WTC11 (cell line): Measurements from ENCODE around the gene SLC1A4. TPM values are rescaled to one million over a fixed set of nuclear protein-coding genes. Genes with fewer than 3 reads are reported as not detected.

ENCODE experiments used
- ATAC-seq: fragments of 200-7000 bp; cut with Tn5 transposase; 2 replicates; pipeline ENCODE4 v1.10.0; 2021; ENCODE audit warnings: mild to moderate bottlenecking, moderate library complexity
- Bru-seq: library from RNA; stranded (reverse); fragments of 400-500 nt; gene quantifications from one replicate; lab custom pipeline; 2021; lab: Mats Ljungman, UMichigan
- CTCF ChIA-PET: fragments of 300-600 bp; sonication (Branson Sonifier 250); formaldehyde crosslinking; loops from one replicate; lab custom pipeline; 2021; ENCODE audit warnings: antibody characterized with exemption; lab: Charles Lee
- POLR2A ChIA-PET: fragments of 350-600 bp; sonication (Branson Sonifier 250); formaldehyde crosslinking; loops from one replicate; lab custom pipeline; 2021; ENCODE audit warnings: antibody characterized with exemption; lab: Charles Lee
- DNase-seq: peaks from one replicate; pipeline ENCODE4 v3.0.0; 2021; ENCODE audit warnings: low spot score
- H3K27ac Mint-ChIP-seq: 2 replicates; pipeline ENCODE4 v1.8.0; 2021; ENCODE audit warnings: mixed read lengths
- H3K27me3 Mint-ChIP-seq: 2 replicates; pipeline ENCODE4 v1.8.0; 2021; ENCODE audit warnings: low read depth, mild to moderate bottlenecking, moderate library complexity, mixed read lengths
- H3K36me3 Mint-ChIP-seq: 2 replicates; pipeline ENCODE4 v1.8.0; 2021; ENCODE audit warnings: mixed read lengths
- H3K4me1 Mint-ChIP-seq: 2 replicates; pipeline ENCODE4 v1.8.0; 2022; ENCODE audit warnings: mixed read lengths
- H3K4me3 Mint-ChIP-seq: 2 replicates; pipeline ENCODE4 v1.8.0; 2021; ENCODE audit warnings: mild to moderate bottlenecking, moderate library complexity, mixed read lengths
- H3K9me3 Mint-ChIP-seq: 2 replicates; pipeline ENCODE4 v1.8.0; 2021; ENCODE audit warnings: mixed read lengths
- CREB1 ChIP-seq: sonication (generic); formaldehyde crosslinking; IDR thresholded peaks from 2 replicates; pipeline ENCODE4 v1.8.0; 2023; ENCODE audit warnings: mild to moderate bottlenecking, missing genetic modification reagents
- EMX1 ChIP-seq: fragments of 250-450 bp; sonication (Bioruptor Pico); IDR thresholded peaks from 2 replicates; pipeline ENCODE4 v1.8.0; 2021; ENCODE audit warnings: mild to moderate bottlenecking
- GABPB1 ChIP-seq: sonication (generic); formaldehyde crosslinking; IDR thresholded peaks from 2 replicates; pipeline ENCODE4 v1.8.1; 2023; ENCODE audit warnings: mild to moderate bottlenecking, missing genetic modification reagents
- HMGA2 ChIP-seq: fragments of 250-450 bp; sonication (Bioruptor Pico); IDR thresholded peaks from 2 replicates; pipeline ENCODE4 v1.4.0; 2021; ENCODE audit warnings: mild to moderate bottlenecking, moderate library complexity
- NFATC4 ChIP-seq: fragments of 250-450 bp; sonication (Bioruptor Pico); IDR thresholded peaks from 2 replicates; pipeline ENCODE4 v1.9.0; 2021; ENCODE audit warnings: mild to moderate bottlenecking
- NFYB ChIP-seq: sonication (generic); formaldehyde crosslinking; conservative IDR thresholded peaks from 2 replicates; pipeline ENCODE4 v1.8.0; 2022; ENCODE audit warnings: low read depth, missing genetic modification reagents
- NR1H2 ChIP-seq: sonication (generic); formaldehyde crosslinking; IDR thresholded peaks from 2 replicates; pipeline ENCODE4 v1.9.0; 2021; ENCODE audit warnings: mild to moderate bottlenecking, moderate library complexity, missing genetic modification reagents
- RELA ChIP-seq: sonication (generic); formaldehyde crosslinking; IDR thresholded peaks from 2 replicates; pipeline ENCODE4 v1.8.1; 2022; ENCODE audit warnings: missing genetic modification reagents, mild to moderate bottlenecking, borderline replicate concordance
- SMAD3 ChIP-seq: sonication (generic); formaldehyde crosslinking; IDR thresholded peaks from 2 replicates; pipeline ENCODE4 v1.8.0; 2022; ENCODE audit warnings: missing genetic modification reagents, mild to moderate bottlenecking, borderline replicate concordance
- SMAD4 ChIP-seq: sonication (generic); formaldehyde crosslinking; IDR thresholded peaks from 2 replicates; pipeline ENCODE4 v1.8.0; 2022; ENCODE audit warnings: mild to moderate bottlenecking, missing genetic modification reagents
- SOX15 ChIP-seq: fragments of 250-450 bp; sonication (Bioruptor Pico); IDR thresholded peaks from 2 replicates; pipeline ENCODE4 v1.9.0; 2021; ENCODE audit warnings: mild to moderate bottlenecking
- SP1 ChIP-seq: sonication (generic); formaldehyde crosslinking; conservative IDR thresholded peaks from 2 replicates; pipeline ENCODE4 v1.8.1; 2022; ENCODE audit warnings: missing genetic modification reagents
- TCF7 ChIP-seq: sonication (generic); formaldehyde crosslinking; IDR thresholded peaks from 2 replicates; pipeline ENCODE4 v1.8.0; 2022; ENCODE audit warnings: mild to moderate bottlenecking, low read depth, missing genetic modification reagents, moderate library complexity
- TEAD4 ChIP-seq: sonication (generic); formaldehyde crosslinking; IDR thresholded peaks from 2 replicates; pipeline ENCODE4 v1.8.0; 2022; ENCODE audit warnings: mild to moderate bottlenecking, missing genetic modification reagents
- ZNF121 ChIP-seq: sonication (generic); formaldehyde crosslinking; IDR thresholded peaks from 2 replicates; pipeline ENCODE4 v1.8.0; 2023; ENCODE audit warnings: missing genetic modification reagents
- ZNF138 ChIP-seq: sonication (generic); formaldehyde crosslinking; conservative IDR thresholded peaks from 2 replicates; pipeline ENCODE4 v1.8.1; 2022; ENCODE audit warnings: mild to moderate bottlenecking, moderate library complexity, missing genetic modification reagents
- ZNF232 ChIP-seq: sonication (generic); formaldehyde crosslinking; IDR thresholded peaks from 2 replicates; pipeline ENCODE4 v1.8.0; 2022; ENCODE audit warnings: mild to moderate bottlenecking, missing genetic modification reagents
- ZNF317 ChIP-seq: sonication (generic); formaldehyde crosslinking; IDR thresholded peaks from 2 replicates; pipeline ENCODE4 v1.8.1; 2023; ENCODE audit warnings: low read depth, mild to moderate bottlenecking, moderate library complexity, missing genetic modification reagents, borderline replicate concordance
- ZNF396 ChIP-seq: fragments of 250-450 bp; sonication (Bioruptor Pico); IDR thresholded peaks from 2 replicates; pipeline ENCODE4 v1.8.0; 2021; ENCODE audit warnings: mild to moderate bottlenecking, moderate library complexity, borderline replicate concordance
- long read RNA-seq, 3 experiments: library from RNA in 1 of 3; library from capped mRNA in 1 of 3; library from polyadenylated mRNA in 1 of 3; unstranded in 2 of 3; stranded (forward) in 1 of 3; transcript quantifications; one replicate each; pipeline ENCODE4 v2.0.0, GENCODE V29; 2021
- total RNA-seq: library from RNA; stranded (reverse); gene quantifications from 3 replicates; pipeline ENCODE4 v1.2.3, GENCODE V29; 2021
- TF ChIP-seq, protein P1 (sequence below): fragments of 200-600 bp; IDR thresholded peaks from 2 replicates; pipeline ENCODE4 v1.8.0; 2022; ENCODE audit warnings: antibody characterized with exemption
- TF ChIP-seq, protein P2 (sequence below): sonication (generic); formaldehyde crosslinking; IDR thresholded peaks from 2 replicates; pipeline ENCODE4 v1.8.1; 2022; ENCODE audit warnings: mild to moderate bottlenecking, missing genetic modification reagents, moderate library complexity, borderline replicate concordance
- TF ChIP-seq, protein P3 (sequence below): sonication (generic); formaldehyde crosslinking; IDR thresholded peaks from 2 replicates; pipeline ENCODE4 v1.8.0; 2022; ENCODE audit warnings: mild to moderate bottlenecking, missing genetic modification reagents
- TF ChIP-seq, protein P4 (sequence below): fragments of 250-450 bp; sonication (Bioruptor Pico); conservative IDR thresholded peaks from 2 replicates; pipeline ENCODE4 v1.9.0; 2021; ENCODE audit warnings: mild to moderate bottlenecking
- TF ChIP-seq, protein P5 (sequence below): sonication (generic); formaldehyde crosslinking; IDR thresholded peaks from 2 replicates; pipeline ENCODE4 v1.8.1; 2023; ENCODE audit warnings: mild to moderate bottlenecking, missing genetic modification reagents
- TF ChIP-seq, protein P6 (sequence below): sonication (generic); formaldehyde crosslinking; IDR thresholded peaks from 2 replicates; pipeline ENCODE4 v1.8.0; 2022; ENCODE audit warnings: missing genetic modification reagents

SLC1A4 gene
- total RNA-seq: 0.73 to 1.6 TPM (median 0.80 TPM) in 3 replicates
- Bru-seq, nascent RNA: percentile 33 among the genes with signal in this experiment
- long read RNA-seq, experiment 1, full-length matches to known transcripts: 6 of 9 reads
- long read RNA-seq, experiment 1, partial matches to known transcripts: 0 of 9 reads
- long read RNA-seq, experiment 1, other reads (novel, unspliced or antisense): 3 of 9 reads
- long read RNA-seq, experiment 2: 0 reads
- long read RNA-seq, experiment 3: 0 reads

DNA sequence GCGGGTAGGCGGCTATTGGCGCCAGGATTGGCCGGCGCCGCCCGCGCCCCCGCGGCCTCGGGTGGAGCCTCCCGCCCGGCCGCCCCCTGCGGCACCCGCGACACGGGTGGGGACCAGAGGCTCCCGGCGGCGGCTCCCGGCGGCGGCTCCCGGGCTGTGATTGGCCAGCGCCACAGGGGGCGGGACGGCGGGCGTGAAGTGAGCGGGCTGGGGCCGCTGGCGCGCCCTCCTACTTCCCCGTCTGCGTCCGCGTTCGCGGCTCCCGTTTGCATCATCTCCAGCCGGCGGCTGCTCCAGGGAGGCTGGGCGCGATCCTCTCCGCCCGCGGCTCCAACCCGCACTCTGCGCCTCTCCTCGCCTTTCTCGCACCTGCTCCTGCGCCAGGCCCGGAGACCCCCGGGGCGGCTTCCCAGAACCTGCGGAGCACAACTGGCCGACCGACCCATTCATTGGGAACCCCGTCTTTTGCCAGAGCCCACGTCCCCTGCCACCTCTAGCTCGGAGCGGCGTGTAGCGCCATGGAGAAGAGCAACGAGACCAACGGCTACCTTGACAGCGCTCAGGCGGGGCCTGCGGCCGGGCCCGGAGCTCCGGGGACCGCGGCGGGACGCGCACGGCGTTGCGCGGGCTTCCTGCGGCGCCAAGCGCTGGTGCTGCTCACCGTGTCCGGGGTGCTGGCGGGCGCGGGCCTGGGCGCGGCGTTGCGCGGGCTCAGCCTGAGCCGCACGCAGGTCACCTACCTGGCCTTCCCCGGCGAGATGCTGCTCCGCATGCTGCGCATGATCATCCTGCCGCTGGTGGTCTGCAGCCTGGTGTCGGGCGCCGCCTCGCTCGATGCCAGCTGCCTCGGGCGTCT lies at the start of gene SLC1A4:
TSS of gene SLC1A4 (plus strand) at position 274 of the 856 bp plus-strand sequence. CDS start at position 519, 245 bp downstream.
- H3K4me3 Mint-ChIP-seq: peak within 1 kb of the TSS; percentile 75
- POLR2A ChIA-PET: interaction anchor here (0.5 to 0.8 kb wide), 2 partner anchors 10 to 67 kb away, joined by 3 to 6 read pairs; partner anchors contain the start of gene CEP68
- peak; percentile 73 for DNase-seq
- H3K9me3 Mint-ChIP-seq: no peaks in the 10 kb centered on the region
- peaks cover 19% of the 10 kb centered on the region for H3K4me1 Mint-ChIP-seq
- CTCF ChIA-PET: interaction anchor here (0.5 to 1.4 kb wide), 6 partner anchors 19 to 71 kb away, joined by 3 to 4 read pairs (median 3); no protein-coding TSS in a partner anchor
- peak; percentile 67 for ATAC-seq
- no peaks in the 10 kb centered on the region for H3K36me3 Mint-ChIP-seq
- H3K27me3 Mint-ChIP-seq: peaks cover 63% of the 10 kb centered on the region
- peak within 1 kb of the TSS; percentile 59; the same call in 1 of the 2 replicates for H3K27ac Mint-ChIP-seq
- TF ChIP-seq, protein P1, sequence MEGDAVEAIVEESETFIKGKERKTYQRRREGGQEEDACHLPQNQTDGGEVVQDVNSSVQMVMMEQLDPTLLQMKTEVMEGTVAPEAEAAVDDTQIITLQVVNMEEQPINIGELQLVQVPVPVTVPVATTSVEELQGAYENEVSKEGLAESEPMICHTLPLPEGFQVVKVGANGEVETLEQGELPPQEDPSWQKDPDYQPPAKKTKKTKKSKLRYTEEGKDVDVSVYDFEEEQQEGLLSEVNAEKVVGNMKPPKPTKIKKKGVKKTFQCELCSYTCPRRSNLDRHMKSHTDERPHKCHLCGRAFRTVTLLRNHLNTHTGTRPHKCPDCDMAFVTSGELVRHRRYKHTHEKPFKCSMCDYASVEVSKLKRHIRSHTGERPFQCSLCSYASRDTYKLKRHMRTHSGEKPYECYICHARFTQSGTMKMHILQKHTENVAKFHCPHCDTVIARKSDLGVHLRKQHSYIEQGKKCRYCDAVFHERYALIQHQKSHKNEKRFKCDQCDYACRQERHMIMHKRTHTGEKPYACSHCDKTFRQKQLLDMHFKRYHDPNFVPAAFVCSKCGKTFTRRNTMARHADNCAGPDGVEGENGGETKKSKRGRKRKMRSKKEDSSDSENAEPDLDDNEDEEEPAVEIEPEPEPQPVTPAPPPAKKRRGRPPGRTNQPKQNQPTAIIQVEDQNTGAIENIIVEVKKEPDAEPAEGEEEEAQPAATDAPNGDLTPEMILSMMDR: no peak
- TF ChIP-seq, protein P2, sequence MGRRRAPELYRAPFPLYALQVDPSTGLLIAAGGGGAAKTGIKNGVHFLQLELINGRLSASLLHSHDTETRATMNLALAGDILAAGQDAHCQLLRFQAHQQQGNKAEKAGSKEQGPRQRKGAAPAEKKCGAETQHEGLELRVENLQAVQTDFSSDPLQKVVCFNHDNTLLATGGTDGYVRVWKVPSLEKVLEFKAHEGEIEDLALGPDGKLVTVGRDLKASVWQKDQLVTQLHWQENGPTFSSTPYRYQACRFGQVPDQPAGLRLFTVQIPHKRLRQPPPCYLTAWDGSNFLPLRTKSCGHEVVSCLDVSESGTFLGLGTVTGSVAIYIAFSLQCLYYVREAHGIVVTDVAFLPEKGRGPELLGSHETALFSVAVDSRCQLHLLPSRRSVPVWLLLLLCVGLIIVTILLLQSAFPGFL (CRISPR knock-in tag): peak; percentile 9; the same call in 1 of the 2 replicates
- TF ChIP-seq, protein P3, sequence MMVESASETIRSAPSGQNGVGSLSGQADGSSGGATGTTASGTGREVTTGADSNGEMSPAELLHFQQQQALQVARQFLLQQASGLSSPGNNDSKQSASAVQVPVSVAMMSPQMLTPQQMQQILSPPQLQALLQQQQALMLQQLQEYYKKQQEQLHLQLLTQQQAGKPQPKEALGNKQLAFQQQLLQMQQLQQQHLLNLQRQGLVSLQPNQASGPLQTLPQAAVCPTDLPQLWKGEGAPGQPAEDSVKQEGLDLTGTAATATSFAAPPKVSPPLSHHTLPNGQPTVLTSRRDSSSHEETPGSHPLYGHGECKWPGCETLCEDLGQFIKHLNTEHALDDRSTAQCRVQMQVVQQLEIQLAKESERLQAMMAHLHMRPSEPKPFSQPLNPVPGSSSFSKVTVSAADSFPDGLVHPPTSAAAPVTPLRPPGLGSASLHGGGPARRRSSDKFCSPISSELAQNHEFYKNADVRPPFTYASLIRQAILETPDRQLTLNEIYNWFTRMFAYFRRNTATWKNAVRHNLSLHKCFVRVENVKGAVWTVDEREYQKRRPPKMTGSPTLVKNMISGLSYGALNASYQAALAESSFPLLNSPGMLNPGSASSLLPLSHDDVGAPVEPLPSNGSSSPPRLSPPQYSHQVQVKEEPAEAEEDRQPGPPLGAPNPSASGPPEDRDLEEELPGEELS (CRISPR knock-in tag): no peak
- TF ChIP-seq GABPB1 (CRISPR knock-in tag) (peak; percentile 99), SP1 (0 out of 2 replicates have a peak, but pooled peaks have one; percentile 22), EMX1 (no peak), ZNF121 (no peak), SOX15 (CRISPR knock-in tag) (no peak), CREB1 (no peak), ZNF317 (no peak), ZNF396 (CRISPR knock-in tag) (no peak), TEAD4 (no peak), RELA (CRISPR knock-in tag) (no peak), NFYB (CRISPR knock-in tag) (0 out of 2 replicates have a peak, but pooled peaks have one; percentile 10), TCF7 (CRISPR knock-in tag) (peak; percentile 40; the same call in 1 of the 2 replicates), NFATC4 (CRISPR knock-in tag) (no peak), ZNF138 (CRISPR knock-in tag) (no peak), HMGA2 (CRISPR knock-in tag) (no peak), SMAD4 (no peak), SMAD3 (CRISPR knock-in tag) (peak; percentile 75; the same call in 1 of the 2 replicates), NR1H2 (CRISPR knock-in tag) (no peak), ZNF232 (no peak)
- TF ChIP-seq, protein P4, sequence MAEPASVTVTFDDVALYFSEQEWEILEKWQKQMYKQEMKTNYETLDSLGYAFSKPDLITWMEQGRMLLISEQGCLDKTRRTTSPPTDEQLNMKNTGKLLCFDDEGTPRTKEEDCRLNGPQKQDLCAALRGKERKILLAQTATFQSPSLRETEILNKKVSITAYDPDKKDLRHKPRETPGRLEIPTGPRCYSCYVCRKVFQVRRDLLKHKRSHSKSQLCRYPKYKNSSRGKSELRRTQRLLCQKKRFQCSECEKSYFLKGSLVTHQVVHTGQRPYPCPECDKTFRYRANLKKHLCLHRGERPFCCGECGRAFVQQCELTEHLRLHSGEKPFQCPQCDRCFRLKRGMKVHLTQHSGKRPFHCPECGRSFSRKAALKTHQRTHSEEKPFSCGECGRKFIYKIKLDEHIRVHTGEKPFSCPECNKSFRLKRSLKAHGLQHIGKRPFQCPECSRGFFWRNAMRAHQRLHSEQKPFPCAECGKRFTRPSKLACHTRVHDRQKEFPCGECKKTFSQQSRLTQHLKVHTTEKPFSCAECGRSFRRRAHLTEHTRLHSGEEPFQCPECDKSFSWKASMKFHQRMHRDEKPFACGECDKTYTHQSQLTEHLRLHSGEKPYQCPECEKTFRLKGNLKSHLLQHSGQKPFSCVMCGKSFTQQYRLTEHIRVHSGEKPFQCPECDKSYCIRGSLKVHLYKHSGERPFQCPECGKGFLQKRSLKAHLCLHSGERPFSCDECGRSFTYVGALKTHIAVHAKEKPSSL (CRISPR knock-in tag): no peak
- TF ChIP-seq, protein P5, sequence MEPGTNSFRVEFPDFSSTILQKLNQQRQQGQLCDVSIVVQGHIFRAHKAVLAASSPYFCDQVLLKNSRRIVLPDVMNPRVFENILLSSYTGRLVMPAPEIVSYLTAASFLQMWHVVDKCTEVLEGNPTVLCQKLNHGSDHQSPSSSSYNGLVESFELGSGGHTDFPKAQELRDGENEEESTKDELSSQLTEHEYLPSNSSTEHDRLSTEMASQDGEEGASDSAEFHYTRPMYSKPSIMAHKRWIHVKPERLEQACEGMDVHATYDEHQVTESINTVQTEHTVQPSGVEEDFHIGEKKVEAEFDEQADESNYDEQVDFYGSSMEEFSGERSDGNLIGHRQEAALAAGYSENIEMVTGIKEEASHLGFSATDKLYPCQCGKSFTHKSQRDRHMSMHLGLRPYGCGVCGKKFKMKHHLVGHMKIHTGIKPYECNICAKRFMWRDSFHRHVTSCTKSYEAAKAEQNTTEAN (CRISPR knock-in tag): no peak
- TF ChIP-seq, protein P6, sequence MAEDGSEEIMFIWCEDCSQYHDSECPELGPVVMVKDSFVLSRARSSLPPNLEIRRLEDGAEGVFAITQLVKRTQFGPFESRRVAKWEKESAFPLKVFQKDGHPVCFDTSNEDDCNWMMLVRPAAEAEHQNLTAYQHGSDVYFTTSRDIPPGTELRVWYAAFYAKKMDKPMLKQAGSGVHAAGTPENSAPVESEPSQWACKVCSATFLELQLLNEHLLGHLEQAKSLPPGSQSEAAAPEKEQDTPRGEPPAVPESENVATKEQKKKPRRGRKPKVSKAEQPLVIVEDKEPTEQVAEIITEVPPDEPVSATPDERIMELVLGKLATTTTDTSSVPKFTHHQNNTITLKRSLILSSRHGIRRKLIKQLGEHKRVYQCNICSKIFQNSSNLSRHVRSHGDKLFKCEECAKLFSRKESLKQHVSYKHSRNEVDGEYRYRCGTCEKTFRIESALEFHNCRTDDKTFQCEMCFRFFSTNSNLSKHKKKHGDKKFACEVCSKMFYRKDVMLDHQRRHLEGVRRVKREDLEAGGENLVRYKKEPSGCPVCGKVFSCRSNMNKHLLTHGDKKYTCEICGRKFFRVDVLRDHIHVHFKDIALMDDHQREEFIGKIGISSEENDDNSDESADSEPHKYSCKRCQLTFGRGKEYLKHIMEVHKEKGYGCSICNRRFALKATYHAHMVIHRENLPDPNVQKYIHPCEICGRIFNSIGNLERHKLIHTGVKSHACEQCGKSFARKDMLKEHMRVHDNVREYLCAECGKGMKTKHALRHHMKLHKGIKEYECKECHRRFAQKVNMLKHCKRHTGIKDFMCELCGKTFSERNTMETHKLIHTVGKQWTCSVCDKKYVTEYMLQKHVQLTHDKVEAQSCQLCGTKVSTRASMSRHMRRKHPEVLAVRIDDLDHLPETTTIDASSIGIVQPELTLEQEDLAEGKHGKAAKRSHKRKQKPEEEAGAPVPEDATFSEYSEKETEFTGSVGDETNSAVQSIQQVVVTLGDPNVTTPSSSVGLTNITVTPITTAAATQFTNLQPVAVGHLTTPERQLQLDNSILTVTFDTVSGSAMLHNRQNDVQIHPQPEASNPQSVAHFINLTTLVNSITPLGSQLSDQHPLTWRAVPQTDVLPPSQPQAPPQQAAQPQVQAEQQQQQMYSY (CRISPR knock-in tag): no peak
